GM12891 (cell line): ENCODE results near the gene ADORA2A.

Source experiments
- PAX5 ChIP-seq: IDR thresholded peaks from 2 replicates; pipeline ENCODE4 v1.6.1; 2011; ENCODE audit warnings: low read length, moderate library complexity, mild to moderate bottlenecking; ENCODE audit not compliant: insufficient read depth, severe bottlenecking
- POLR2A ChIP-seq: IDR thresholded peaks from 2 replicates; pipeline ENCODE4 v1.6.1; 2011; ENCODE audit warnings: low read depth, low read length, control low read depth
- POLR2AphosphoS5 ChIP-seq: IDR thresholded peaks from 2 replicates; pipeline ENCODE4 v1.6.1; 2011; ENCODE audit warnings: low read depth, low read length, control low read depth
- POU2F2 ChIP-seq: IDR thresholded peaks from 2 replicates; pipeline ENCODE4 v1.6.1; 2011; ENCODE audit warnings: low read depth, mild to moderate bottlenecking, control low read depth, low read length, moderate library complexity
- SPI1 ChIP-seq: IDR thresholded peaks from 2 replicates; pipeline ENCODE4 v1.6.1; 2011; ENCODE audit warnings: low read depth, low read length, control low read depth
- TAF1 ChIP-seq: IDR thresholded peaks from 2 replicates; pipeline ENCODE4 v1.6.1; 2011; ENCODE audit warnings: low read depth, low read length, control low read depth

- TF ChIP-seq POLR2A (no peak), POLR2AphosphoS5 (no peak), TAF1 (no peak), POU2F2 (no peak), SPI1 (no peak), PAX5 (no peak)
Measured at GRCh38 chr22:24407278-24407665, 20.1 kb upstream of the ADORA2A start.
